AG10803 (cell line): ENCODE results near the gene ATAD3B.
"Not testable (repeated sequence)": the region's sequence is repeated elsewhere in the genome, so short reads cannot be mapped to it uniquely, and the experiment has no call there.

ENCODE experiments used
- DNase-seq: peaks from one replicate; pipeline ENCODE4 v3.0.0; 2010; ENCODE audit warnings: low read depth
- H3K4me3 ChIP-seq: 2 replicates; pipeline ENCODE4 v1.5.1; 2011; ENCODE audit warnings: mild to moderate bottlenecking, low read length, control low read depth
- TF ChIP-seq, protein P1 (sequence below): conservative IDR thresholded peaks from 2 replicates; pipeline ENCODE4 v1.5.1; 2011; ENCODE audit warnings: mild to moderate bottlenecking, low read length, control low read depth, inconsistent platforms

Gene ATAD3B

DNA sequence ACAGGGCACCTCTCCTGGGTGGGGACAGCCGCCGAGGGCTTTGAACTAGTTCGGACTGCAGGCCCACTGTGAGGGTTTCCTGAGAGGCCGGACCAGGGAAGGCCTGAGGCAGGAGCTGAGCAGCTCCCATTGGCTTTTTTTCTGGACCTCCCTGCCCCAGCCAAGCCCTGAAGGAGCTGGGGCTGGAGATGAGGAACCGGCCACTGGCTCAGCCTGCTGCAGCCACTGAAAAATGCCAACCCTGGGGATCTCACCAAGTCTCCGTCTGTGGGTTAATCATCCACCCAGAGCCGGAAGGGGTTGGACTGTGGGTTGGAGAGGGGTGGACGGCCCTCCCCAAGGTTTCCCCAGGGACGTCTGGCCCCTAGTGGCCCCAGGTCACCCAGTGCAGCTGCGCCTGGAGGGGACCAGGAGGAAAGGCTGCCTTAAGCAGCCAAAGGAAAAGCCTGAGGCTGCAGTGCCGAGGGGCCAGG is 33.6 kb upstream of the ATAD3B start:
- no peak overlapping the region for H3K4me3 ChIP-seq
- TF ChIP-seq, protein P1, sequence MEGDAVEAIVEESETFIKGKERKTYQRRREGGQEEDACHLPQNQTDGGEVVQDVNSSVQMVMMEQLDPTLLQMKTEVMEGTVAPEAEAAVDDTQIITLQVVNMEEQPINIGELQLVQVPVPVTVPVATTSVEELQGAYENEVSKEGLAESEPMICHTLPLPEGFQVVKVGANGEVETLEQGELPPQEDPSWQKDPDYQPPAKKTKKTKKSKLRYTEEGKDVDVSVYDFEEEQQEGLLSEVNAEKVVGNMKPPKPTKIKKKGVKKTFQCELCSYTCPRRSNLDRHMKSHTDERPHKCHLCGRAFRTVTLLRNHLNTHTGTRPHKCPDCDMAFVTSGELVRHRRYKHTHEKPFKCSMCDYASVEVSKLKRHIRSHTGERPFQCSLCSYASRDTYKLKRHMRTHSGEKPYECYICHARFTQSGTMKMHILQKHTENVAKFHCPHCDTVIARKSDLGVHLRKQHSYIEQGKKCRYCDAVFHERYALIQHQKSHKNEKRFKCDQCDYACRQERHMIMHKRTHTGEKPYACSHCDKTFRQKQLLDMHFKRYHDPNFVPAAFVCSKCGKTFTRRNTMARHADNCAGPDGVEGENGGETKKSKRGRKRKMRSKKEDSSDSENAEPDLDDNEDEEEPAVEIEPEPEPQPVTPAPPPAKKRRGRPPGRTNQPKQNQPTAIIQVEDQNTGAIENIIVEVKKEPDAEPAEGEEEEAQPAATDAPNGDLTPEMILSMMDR, result no peak
- DNase-seq, result no peak

DNA sequence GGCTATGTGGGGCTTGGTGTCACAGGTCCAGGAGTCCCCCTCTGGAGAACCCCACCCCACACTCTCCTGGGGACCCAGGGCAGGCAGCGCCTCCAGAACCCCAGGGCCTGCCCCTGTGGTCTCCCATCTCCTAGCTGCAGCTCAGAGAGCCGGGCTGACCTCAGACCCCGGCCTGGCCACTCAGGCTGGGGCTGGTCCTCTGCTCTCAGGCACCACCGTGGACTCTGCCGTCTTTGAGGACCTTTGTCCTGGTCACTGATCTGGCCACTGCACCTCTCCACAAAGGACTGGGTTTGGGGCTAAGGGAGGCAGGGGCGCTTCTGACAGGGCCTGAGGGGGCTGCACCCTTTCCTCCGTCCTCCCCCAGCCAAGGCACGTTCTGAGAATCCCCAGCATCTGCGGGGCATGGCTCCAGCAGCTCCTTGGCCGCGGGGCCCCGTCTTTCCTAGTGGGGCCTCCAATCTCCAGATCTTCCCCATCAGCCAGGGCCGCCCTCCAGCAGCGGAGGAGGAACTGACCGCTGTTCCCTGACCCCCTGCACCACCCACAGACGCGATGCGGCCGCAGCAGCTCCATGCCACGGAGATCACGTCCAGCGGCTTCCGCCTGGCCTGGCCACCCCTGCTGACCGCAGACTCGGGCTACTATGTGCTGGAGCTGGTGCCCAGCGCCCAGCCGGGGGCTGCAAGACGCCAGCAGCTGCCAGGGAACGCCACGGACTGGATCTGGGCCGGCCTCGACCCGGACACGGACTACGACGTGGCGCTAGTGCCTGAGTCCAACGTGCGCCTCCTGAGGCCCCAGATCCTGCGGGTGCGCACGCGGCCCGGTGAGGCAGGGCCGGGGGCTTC is 32.8 kb upstream of the ATAD3B start:
- H3K4me3 ChIP-seq, result no peak overlapping the region
- no peak for DNase-seq
- TF ChIP-seq, protein P1, result no peak

DNA sequence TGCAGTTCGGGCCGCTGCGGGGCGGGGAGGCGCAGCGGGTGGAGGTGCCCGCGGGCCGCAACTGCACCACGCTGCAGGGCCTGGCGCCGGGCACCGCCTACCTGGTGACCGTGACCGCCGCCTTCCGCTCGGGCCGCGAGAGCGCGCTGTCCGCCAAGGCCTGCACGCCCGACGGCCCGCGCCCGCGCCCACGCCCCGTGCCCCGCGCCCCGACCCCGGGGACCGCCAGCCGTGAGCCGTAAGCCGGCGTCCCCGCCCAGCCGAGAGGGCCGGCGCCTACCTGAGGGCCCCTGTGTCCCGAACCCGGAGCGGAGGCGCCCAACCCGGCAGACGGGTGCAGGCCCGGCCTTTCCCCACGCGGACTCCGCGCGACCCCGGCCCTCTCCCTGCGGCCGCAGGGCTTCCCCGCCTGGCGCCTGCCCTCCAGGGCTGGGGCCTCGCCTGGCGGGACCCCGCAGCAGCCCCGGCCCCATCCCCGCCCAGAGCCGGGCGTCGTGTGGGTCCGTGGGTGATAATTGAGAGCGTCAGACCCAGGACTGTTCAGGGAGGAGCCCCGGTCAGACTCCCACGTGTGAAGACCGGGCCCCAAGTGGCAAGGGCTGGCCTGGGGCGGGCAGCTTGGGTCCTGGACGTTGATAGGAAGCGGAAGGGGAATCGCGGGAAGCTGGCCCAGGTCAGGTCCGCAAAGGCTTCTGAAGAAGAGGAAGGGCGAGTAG is 31.9 kb upstream of the ATAD3B start:
- DNase-seq, result no peak
- no peak overlapping the region for H3K4me3 ChIP-seq
- TF ChIP-seq, protein P1, result no peak

DNA sequence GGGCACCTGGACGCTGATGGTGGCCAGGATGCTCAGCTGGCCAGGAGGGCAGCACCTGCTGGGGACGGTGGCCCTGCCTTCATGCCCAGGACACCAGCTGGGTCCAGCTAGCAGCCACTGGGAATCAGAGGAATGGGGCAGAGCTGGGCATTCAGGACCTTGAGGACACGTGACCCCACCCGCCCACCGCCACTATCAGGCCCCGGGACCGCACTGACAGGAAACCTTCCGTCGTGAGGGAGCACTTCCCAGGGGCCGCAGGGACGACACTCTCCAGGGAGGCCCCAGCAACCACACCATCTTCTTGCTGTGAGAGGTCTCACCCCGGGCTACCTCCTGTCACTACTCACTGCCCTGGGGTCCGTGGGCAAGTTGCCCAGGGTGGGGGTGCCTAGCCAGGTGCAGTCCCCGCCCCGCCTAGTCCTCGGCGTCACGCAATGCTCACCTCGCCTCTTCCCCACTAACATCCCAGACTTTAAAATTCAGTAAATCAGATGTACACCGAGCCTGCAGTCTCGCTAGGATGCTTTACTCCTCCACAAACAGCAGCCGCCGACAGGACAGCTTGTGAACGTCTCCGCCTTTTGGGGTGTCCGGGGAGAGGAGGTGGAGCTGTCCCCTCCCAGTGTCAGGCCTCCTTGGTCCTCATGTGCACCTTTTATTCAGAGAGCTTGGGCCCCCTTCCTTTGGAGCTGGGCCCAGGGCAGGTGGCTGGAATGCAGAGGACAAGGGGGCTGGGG is 31.1 kb upstream of the ATAD3B start:
- TF ChIP-seq, protein P1, result no peak
- DNase-seq, result no peak
- H3K4me3 ChIP-seq, result no peak overlapping the region

DNA sequence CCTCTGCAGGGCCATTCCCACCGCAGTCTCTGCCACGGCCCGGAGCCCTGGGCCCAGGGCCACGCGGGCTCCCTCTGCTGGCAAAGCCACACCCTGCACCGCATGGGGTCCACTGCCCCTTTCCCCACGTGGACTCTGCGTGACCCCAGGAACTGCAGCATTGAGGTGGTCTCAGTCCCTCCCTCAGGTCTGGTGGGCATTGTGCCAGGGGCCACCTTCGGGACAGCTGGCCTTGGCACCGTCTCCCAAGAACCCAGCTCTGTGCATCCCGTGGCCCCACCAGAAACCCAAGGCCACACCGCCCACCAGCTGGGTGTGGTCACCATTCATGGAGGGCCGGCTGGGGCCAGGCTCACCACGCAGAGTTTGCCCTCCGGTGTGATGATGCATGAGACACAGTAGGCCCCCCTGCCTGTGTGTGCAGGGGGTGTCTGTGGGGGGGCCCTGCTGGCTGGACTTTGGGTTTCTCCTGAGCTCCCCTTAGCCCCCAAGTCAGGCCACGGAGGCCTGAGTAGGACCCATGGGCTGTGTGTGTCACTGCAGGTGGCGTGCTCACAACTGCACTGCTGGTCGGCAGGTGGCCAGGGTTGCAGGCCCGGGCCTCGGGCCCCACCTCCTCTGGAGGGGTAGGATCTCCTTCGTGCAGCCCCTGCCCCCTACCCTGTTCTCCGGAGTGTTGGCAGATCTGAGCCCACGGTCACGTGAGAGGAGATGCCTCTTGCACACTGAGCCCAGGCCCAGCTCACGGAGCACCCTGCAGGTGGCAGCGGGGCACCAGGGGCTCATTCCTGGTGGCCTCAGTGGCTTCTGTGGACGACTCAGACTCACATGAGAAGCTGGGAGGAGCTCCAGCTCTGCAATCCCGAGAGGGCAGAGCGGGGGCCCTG is 30.3 kb upstream of the ATAD3B start:
- no peak overlapping the region for H3K4me3 ChIP-seq
- TF ChIP-seq, protein P1, result peak; percentile 75
- peak; percentile 15 for DNase-seq

DNA sequence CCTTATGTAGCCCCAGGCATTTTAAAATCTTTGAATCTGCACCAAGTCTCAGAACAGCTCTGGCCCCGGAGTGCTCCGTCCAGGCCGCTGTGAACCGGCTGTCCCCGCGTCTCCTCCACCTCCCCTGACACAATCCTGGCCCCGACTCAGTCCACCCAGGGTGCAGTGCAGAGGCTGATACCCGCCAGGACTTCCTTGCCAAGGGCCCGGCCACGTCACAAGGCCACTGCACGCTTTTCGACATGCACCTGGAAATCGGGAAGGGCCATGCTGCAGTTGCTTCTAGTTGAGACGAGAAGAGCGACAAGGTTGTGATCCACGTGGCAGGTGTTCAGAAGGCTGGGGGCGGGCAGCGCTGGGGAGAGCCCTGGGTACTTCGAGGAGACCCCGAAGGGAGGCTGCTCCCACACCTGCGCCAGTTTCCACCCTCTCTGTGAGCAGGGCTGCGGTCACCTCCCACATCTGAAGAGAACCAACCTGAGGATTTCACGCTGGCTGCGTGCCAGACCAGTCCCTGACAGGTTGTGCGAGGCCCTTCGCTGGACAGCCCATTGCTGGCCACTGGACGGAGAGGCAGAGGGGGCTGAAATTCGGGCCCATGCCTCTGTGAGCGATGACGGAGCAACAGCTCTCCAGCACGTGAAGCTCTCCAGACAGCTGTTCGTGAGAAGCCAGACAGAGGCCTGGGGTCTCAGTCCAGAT is 29.3 kb upstream of the ATAD3B start:
- no peak for DNase-seq
- TF ChIP-seq, protein P1, result no peak
- no peak overlapping the region for H3K4me3 ChIP-seq

DNA sequence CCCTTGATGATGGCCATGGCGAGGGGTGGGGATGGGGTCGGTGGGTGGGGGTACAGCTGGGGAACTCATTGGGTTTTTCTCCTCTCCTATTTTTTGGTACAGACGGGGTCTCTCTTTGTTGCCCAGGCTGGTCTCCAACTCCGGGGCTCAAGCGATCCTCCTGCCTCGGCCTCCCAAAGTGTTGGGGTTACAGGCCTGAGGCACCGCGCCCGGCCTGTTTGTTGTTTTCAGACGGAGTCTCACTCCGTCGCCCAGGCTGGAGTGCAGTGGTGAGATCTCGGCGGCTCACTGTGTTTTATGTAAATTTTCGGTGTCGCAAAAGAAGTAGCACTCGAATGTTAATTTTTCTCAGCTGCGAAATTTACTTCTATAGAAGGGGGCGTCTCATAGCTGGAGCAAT is 24.9 kb upstream of the ATAD3B start:
- not testable (repeated sequence) for H3K4me3 ChIP-seq, DNase-seq
